ENCODE results near the gene MBTPS1.

Gene MBTPS1

DNA sequence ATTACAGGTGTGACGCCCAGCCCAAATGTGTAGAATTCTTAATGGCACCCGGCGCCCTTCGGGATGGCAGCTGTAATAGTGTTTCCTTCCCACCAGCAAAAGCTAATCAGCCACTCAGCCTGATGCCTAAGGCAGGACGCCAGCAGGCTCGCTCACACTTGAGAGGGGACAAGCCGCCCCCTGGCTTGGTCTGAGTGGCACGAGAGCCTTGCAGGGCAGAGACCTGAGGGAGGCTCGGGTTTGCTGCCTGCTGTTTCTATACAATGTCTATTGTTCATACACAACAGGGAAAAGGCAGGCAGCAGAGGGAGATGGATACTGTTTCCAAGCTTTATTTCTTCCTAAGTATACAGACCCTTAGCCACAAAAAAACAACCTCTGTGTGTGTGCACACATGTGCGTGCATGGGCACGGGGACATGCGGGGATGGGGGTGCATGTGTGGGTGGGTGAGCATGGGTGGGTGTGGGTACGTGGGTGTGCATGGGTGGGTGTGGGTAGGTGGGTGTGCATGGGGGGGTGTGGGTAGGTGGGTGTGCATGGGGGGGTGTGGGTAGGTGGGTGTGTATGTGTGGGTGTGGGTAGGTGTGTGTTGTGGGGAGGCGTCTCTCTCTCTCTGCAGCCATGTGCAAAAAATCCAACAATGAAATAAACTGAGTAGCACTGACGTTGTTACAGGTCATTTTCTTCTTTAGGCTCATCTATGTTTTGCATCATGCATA, 84.1 kb downstream of the MBTPS1 start:
- ATAC-seq = no peak

DNA sequence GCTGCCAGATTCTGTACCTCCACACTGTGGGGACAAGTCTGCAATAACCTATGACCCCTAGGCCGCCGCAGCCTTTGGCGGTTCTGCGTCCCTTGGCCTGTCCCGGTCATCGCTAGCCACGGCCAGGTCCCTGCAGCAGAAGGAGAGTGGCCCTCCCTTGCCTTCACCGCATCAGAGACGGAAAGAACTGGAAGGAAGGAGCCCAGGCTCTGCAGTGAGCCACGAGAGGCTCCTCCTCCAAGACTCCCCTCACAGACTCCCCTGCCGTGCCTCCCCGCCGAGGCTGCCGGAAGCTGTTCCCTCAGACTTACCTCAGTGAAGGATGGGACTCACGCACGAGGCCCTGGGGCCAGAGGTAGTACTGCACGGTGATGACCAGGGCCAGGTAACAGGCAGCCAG, 85.2 kb downstream of the MBTPS1 start:
- no peak for ATAC-seq

DNA sequence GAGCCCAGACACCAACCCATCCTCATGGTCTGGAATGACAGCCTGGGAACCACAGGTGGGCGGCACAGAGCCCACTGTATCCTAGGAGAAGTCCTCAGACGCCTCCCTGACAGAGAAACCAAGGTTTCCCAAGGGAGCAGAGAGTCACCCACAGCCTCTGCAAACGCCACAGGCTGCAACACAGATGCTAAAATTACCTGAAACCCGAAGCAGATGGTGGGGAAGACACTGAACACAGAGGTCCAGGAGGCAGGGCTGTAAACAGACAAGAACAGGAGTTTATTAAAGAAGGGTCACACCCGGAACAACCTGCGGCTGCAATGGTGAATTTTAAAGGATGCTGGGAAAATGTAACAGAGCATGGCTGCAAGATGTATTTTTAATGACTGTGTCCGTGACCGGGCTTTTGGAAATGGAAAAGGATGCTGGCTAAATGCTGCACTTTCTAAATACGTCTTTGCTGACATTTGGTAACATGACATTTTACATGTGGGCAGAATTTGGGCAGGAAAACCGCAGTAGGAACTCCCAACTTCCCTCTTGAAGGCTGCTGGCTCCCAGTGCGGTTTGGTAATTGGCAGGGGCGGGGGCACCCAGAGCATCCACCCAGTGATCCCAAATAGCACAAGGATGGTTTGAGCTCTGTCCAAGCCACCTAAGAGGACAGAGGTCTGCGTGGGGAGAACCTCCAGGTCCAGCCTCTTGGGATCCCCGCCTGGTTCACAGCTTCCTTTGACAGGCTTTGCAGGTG, 87.3 kb downstream of the MBTPS1 start:
- ATAC-seq = no peak

DNA sequence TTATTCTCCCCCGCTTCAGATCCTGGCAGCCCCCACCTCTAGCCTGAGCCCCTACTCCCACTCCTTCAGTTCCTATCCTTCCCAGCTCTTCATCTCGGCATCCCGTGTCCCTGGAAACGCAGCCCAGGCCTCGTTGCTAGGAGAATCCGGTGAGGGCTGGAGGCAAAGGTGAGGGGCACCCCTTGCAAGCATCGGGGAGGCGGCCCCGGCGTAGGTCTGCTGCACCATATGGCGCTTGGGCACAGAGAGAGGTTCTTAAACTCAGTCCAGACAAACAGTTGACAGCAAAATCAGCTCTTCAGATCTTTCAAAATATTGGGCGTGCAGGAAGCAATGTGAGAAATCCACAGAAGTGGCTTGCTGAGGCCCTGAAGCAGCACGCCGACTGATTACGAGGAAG, 89.1 kb downstream of the MBTPS1 start:
- no peak for ATAC-seq

DNA sequence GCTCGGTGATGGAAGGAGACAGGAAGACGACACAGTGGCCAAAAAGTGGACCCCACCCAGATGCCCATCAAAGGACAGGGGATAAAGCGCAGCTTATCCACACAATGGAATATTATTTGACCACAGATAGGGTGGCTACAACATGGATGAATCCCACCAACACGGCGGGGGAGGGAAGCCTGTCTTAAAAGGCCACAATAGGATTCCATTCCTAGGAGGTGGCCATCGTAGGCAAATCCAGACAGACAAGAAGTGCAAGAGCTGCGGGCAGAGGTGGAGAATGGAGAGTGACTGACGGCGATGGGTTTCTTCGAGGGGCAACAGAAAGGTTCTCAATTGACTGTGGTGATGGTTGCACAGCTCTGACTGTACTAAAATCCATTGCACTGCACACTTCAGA, 90.1 kb downstream of the MBTPS1 start:
- ATAC-seq = no peak

DNA sequence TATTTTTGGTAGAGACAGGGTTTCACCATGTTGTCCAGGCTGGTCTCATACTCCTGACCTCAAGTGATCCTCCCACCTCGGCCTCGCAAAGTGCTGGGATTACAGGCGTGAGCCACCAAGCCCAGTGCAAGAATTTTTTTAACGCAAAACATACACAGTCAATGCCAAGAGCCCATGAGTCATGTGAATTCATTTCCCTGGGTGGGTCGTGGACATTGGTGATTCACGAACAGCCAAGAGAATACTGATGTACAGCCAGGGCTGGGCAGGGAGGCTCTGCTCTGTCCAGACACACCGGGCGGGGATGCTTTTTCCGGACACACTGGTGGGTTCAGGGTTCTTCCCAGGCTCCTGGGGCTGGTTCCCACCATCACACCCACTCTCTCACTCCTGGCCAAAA, 91.9 kb downstream of the MBTPS1 start:
- no peak for ATAC-seq

DNA sequence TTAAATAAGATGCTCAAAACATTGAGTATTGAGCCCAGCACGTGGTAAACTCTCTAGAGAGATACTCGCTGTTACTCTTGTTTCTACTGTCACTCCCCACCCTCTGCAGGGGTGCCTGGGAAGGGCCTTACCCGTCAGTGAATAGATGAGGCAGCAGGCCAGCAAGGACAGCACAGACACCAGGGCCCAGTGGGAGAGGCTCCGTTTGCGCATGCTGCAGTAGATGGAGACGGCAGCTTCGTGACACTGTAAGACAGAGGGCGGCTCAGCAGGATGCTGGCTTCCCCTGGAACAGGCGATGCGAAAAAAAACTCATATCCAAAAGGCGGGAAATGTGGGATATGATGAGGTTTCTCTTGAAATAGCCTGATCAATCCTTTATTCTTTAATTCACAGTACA, 94.1 kb downstream of the MBTPS1 start:
- no peak for ATAC-seq

DNA sequence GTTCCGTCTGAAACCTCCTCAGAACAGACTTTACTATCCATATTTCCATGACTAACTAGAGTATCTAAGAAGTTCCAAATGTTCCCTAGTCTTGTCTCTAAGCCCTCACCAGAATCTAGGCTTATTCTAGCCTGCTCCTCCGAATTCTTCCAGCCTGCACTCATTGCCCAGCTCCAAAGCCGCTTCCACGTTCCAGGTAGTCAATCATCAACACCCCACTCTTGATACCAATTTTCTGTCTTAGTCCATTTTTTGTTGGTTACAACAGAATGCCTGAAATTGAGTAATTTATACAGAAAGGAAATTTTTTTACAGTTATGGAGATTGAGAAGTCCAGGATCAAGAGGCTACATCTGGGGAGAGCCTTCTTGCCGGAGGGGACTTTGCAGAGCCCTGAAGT, 95.3 kb downstream of the MBTPS1 start:
- ATAC-seq = no peak

DNA sequence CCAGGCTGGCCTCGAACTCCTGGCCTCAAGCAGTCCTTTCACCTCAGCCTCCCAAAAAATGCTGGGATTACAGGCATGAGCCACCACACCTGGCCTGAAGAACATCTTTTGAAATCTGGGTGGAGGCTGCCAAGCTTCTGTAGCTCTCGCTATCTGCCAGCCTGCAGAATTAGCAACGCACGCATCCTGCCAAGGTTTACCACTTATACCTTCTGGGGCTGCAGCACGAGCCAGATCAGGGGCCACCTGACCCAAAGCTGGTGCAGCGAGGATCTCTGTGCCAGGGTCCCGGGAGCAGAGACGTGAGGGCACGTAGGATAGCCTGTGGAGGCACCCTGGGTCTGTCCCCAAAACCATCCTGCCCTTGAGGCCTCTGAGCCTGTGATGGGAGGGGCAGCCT, 96.4 kb downstream of the MBTPS1 start:
- no peak for ATAC-seq

DNA sequence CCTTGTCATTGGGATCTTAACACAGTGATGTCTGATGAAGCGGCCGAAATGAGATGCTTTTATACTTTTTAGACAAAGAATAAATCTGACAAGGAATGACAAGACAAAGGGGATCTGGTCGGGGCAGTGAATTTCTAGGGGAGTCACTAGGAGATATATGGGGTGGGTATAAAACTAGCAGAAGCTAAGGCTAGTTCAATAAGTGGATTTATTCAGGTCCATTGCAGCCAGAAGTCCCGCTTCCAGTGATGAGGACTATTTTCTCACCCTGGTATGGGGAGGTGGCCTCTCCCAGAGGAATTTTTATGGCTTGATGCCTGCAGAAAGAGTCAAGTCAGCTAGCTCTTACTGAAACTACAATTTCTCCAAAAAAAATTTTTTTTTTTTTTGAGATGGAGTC, 98.0 kb downstream of the MBTPS1 start:
- ATAC-seq = no peak

DNA sequence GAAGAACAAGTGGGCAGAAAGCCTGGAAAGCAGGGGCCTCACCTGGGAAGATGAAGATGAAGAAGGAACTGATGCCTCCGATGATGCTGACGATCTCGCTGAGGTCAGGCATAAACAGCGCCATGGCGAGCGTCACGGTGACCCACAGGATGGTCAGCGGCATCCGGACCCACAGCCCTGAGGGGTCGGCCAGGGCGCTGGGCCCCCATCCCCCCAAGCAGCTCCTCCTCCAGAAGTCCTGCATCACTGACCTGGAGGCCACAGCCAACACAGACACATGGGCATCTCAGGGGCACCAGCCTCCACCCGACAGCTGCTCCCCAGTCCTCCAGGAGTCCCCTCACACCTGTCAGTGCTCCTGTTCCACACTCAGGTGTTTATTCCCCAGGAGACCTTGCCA, 100.3 kb downstream of the MBTPS1 start:
- ATAC-seq = no peak

DNA sequence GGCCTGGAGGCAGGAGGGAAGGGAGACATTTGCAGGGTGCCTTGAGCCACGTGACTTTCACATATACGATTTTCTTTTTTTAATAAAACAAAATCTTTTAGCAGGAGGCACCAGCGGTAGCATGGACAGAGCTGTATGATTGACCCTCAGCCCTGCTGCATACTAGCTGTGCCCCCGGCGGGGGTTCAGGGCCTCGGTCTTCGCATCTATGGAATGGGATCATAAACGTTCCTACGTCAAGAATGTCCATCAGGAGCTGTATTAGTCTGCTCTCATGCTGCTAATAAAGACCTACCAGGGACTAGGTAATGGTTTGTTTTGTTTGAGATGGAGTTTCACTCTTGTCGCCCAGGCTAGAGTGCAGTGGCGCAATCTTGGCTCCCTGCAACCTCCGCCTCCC, 101.3 kb downstream of the MBTPS1 start:
- no peak for ATAC-seq

DNA sequence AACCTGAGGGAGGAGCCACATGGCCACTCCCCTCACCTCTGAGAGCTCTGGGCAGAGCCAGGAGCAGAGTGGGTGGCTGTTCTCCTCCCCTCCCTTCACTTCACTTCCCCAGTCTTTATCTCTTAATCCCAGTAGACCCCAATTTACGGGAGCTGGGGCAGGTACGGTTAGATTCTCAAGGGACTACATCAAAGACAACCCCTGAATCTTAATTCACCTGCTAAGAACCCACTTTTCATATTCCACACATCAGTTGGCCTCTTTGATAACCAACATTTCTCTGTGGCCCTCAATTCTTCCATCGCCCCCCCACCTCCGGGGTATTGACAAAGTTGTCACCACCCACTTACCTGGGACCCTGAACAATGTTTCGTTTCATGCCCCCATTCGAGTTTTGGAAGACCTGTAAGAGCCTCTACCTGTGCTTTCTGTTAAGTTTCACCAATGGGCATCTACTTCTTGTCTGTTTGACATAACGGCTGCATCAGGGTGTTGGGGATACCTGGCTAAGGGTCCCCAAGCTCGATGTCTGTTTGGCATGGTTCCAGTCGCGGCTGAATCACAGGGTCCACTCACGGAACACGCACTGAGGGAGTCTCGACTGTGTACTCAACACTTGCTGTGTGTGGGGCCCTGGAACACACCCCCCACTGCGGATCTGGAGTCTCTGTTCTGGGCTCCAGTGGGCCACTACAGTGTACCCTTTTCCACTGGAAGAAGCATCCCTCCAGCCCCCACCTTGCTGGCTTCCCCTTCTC, 102.0 kb downstream of the MBTPS1 start:
- no peak for ATAC-seq

DNA sequence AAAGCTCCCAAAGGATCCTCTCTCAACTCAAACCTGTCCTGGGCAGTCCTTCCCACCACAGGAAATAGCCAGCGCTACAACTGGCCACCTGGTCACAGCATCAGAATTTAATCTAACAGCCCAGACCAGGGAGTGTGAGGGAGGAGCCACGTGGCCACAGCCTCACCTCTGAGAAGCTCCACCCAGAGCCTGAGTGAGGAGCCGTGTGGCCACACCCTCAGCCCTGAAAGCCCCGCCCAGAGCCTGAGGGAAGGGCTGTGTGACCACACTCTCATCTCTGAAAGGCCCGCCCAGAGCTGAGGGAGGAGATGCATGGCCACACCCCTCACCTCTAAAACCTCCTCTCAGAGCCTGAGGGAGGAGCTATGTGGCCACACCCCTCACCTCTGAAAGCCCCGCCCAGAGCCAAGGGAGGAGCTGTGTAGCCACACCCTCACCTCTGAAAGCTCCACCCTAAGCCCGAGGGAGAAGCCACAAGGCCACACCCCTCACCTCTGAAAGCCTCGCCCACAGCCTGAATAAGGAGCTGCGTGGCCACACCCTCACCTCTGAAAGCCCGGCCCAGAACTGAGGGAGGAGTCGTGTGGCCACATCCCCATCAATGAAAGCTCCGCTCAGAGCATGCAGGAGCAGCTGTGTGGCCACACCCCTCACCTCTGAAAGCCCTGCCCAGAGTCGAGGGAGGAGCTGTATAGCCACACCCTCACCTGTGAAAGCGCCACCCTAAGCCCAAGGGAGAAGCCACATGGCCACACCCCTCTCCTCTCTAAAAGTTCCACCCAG, 102.8 kb downstream of the MBTPS1 start:
- ATAC-seq = peak; percentile 58 to 71

DNA sequence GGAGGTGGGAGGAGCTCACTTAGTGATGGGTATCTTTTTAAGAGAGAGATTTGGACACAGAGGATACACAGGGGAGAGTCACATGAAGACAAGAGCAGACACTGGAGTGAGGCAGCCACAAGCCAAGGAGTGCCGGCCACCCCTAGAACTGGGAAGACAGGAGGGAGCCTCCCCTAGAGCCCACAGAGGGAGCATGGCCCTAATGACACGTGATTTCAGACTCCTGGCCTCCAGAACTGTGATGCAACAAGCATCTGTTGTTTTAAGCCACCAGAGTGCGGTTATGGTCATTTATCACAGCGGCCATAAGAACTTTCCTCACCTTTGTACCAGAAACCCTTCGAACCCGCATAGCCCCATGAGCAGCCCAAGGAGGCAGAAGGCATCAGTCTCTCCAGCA, 107.5 kb downstream of the MBTPS1 start:
- ATAC-seq = no peak

DNA sequence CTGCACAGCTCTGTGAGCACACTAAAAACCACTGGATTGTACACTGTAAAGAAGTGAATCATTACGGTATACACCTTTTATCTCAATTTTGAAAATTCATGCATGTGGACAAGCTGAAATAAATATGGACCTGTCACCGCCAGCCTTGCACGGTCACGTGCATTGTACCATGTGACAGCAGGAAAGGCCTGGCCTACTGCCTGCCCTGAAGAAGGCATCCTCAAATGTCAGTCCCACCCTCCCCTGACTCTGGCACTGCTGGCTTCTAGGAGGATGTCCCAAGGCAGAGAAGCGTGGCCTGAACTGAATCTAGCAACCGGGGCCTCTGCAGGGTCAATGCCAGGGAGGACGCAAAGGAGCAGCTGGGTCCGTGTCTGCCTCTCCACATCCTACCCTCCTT, 108.8 kb downstream of the MBTPS1 start:
- no peak for ATAC-seq

DNA sequence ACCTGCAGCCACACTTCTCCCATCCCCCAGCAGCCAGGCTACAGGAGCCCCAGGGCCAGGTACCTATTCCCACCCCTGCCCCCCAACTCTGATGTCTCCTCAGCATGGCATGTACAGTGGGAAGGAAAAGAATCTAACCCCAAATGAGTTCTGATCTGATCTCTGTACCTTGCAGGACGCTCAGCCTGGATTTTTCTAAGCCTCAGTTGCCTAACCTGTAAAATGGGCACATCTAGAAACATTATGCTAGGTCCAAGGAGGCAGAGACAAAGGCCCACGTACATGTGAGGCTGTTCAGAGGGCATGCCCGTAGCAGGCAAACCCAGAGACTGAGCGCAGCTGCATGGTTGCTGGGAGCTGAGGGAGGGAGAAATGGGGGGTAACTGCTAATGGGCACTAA, 109.2 kb downstream of the MBTPS1 start:
- no peak for ATAC-seq

DNA sequence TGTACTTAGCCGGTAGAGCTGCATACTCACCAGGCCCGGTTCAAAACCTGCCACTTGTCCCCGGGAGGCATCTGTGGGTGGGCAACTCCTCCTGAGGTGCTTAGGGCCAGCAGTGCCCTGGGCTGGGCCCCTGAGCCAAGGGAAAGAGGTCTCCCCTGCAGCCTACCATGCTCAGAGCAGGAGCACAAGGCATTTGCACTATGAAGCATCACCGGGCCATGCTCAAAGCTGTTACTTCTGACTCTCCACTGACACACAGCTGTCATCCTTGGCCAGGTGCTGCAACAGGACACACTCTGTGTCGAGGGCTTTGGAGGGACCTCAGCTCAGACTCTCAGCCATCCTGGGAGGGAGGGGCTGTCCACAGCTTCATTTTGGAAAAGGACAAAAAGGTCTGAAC, 111.4 kb downstream of the MBTPS1 start:
- ATAC-seq = no peak

DNA sequence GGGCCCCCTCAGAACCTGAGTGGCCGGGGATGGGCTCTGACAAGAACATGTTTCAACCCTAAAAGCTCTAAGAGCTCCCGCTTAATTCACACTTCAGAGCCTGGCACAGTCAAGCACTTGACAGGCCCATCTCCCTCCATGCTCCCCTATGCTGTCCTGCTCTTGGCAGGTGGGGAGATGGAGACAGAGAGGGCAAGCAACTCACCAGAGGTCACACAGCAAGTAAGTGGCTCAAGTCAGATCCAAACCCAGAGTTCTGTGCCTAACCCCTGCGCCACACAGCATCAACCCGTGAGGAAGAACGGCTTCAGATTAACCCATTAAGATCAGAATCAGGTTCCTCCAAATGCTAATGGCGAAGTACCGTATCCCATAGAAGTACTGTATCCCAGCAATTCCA, 112.3 kb downstream of the MBTPS1 start:
- ATAC-seq = no peak

Measured in activated CD4-positive, CD25-positive, alpha-beta regulatory T cell treated with anti-CD3 and anti-CD28 coated beads, Interleukin-2, amount 50 U/mL, for 24 hours (primary cell).